Neural progenitor cell (in vitro differentiated cells): ENCODE measurements around the gene HLA-C. TPM values are rescaled to one million over a fixed set of nuclear protein-coding genes. Genes with fewer than 3 reads are reported as not detected.

Experiments used
- DNase-seq: peaks from one replicate; pipeline ENCODE4 v3.0.0-alpha.2; 2016; ENCODE audit warnings: low spot score
- H2AFZ ChIP-seq: fragments of 200-600 bp; sonication (generic); replicated peaks from 2 replicates; pipeline ENCODE4 v1.6.1; 2016; ENCODE audit warnings: antibody characterized with exemption
- H3F3A ChIP-seq: fragments of 200-600 bp; sonication (generic); 2 replicates; pipeline ENCODE4 v1.6.1; 2016; ENCODE audit warnings: antibody characterized with exemption, low read depth
- H3K27ac ChIP-seq: fragments of 200-600 bp; sonication (generic); 2 replicates; pipeline ENCODE4 v1.5.1; 2016; ENCODE audit warnings: mild to moderate bottlenecking
- H3K27me3 ChIP-seq: fragments of 200-600 bp; sonication (generic); 2 replicates; pipeline ENCODE4 v1.6.1; 2016; ENCODE audit warnings: mild to moderate bottlenecking, moderate library complexity
- H3K36me3 ChIP-seq: fragments of 200-600 bp; sonication (generic); 2 replicates; pipeline ENCODE4 v1.5.1; 2016
- H3K4me1 ChIP-seq: fragments of 200-600 bp; sonication (generic); 2 replicates; pipeline ENCODE4 v1.6.1; 2016; ENCODE audit warnings: mixed run types
- H3K4me2 ChIP-seq: fragments of 200-600 bp; sonication (generic); 2 replicates; pipeline ENCODE4 v1.6.1; 2016
- H3K4me3 ChIP-seq: fragments of 200-600 bp; sonication (generic); 2 replicates; pipeline ENCODE4 v1.5.1; 2016
- H3K79me2 ChIP-seq: fragments of 200-600 bp; sonication (generic); 2 replicates; pipeline ENCODE4 v1.6.1; 2016; ENCODE audit warnings: low read depth
- H3K9ac ChIP-seq: fragments of 200-600 bp; sonication (generic); 2 replicates; pipeline ENCODE4 v1.6.1; 2016
- H3K9me3 ChIP-seq: fragments of 200-600 bp; sonication (generic); 2 replicates; pipeline ENCODE4 v1.5.1; 2016; ENCODE audit warnings: low read depth
- H4K20me1 ChIP-seq: fragments of 200-600 bp; sonication (generic); 2 replicates; pipeline ENCODE4 v1.6.1; 2016; ENCODE audit warnings: low read depth
- H3K27ac Mint-ChIP-seq: 3 replicates; pipeline ENCODE4 v1.8.0; 2021; ENCODE audit warnings: mixed read lengths
- H3K27me3 Mint-ChIP-seq: 2 replicates; pipeline ENCODE4 v1.8.0; 2022; ENCODE audit warnings: low read depth, mild to moderate bottlenecking, inconsistent platforms, moderate library complexity, mixed read lengths; ENCODE audit not compliant: insufficient read depth
- H3K36me3 Mint-ChIP-seq: 3 replicates; pipeline ENCODE4 v1.8.0; 2021; ENCODE audit warnings: mixed read lengths
- H3K4me1 Mint-ChIP-seq: 3 replicates; pipeline ENCODE4 v1.8.0; 2021; ENCODE audit warnings: mixed read lengths
- H3K4me3 Mint-ChIP-seq: 3 replicates; pipeline ENCODE4 v1.8.0; 2021; ENCODE audit warnings: mild to moderate bottlenecking, moderate library complexity, mixed read lengths
- H3K9me3 Mint-ChIP-seq: 3 replicates; pipeline ENCODE4 v1.8.0; 2020; ENCODE audit warnings: mixed read lengths
- EZH2 ChIP-seq: fragments of 200-600 bp; sonication (generic); IDR thresholded peaks from 2 replicates; pipeline ENCODE4 v1.6.1; 2017; ENCODE audit warnings: antibody characterized with exemption, mild to moderate bottlenecking, moderate library complexity
- EZH2phosphoT487 ChIP-seq: fragments of 200-600 bp; sonication (generic); IDR thresholded peaks from 2 replicates; pipeline ENCODE4 v1.6.1; 2017; ENCODE audit warnings: antibody characterized with exemption
- total RNA-seq: library from RNA; depleted of rRNA; stranded (reverse); fragments of >200 nt; gene quantifications from 2 replicates; pipeline ENCODE4 v1.2.3, GENCODE V29; 2015; ENCODE audit warnings: low replicate concordance
- TF ChIP-seq, protein P1 (sequence below): fragments of 200-600 bp; sonication (generic); IDR thresholded peaks from 2 replicates; pipeline ENCODE4 v1.5.1; 2017; ENCODE audit warnings: antibody characterized with exemption, mild to moderate bottlenecking

The HLA-C gene
- total RNA-seq, 1 donor from 2014 or later: 65.2 TPM

DNA sequence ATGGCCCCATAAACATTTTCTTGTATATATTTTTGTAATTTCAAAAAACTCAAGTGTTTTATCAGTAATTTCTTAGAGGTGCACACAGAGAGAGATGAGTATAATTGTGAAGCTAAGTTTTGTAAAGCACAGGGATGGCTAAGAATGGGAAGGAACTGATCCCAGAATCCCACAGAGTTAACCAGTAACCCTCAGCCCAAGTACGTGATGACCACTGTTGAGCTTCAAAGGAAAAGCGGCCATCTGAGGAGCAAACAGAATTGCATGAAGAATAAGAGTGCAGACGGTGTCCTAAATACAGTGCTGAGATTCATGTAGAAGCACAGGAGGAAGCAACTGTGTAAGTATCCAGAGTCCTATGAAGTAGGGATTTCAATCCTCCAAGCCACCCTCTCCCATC lies 28.1 kb upstream of the HLA-C start:
- Histone ChIP-seq H3K27me3 (peaks cover 1% of the 10 kb centered on the region), H2AFZ (no peak overlapping the region), H3K27ac (no peak overlapping the region), H3K36me3 (no peaks in the 10 kb centered on the region), H3K9ac (no peak overlapping the region), H3K4me1 (no peaks in the 10 kb centered on the region), H3K4me3 (no peak overlapping the region), H4K20me1 (no peaks in the 10 kb centered on the region), H3K9me3 (no peaks in the 10 kb centered on the region), H3F3A (no peaks in the 10 kb centered on the region), H3K4me2 (no peak overlapping the region), H3K79me2 (no peaks in the 10 kb centered on the region)
- DNase-seq: no peak
- Mint-ChIP-seq H3K36me3 (no peaks in the 10 kb centered on the region), H3K4me1 (peaks cover 3% of the 10 kb centered on the region), H3K27me3 (peaks cover 2% of the 10 kb centered on the region), H3K9me3 (no peaks in the 10 kb centered on the region), H3K27ac (no peak overlapping the region), H3K4me3 (no peak overlapping the region)
- no peak for TF ChIP-seq EZH2
- no peak for TF ChIP-seq EZH2phosphoT487
- TF ChIP-seq, protein P1, sequence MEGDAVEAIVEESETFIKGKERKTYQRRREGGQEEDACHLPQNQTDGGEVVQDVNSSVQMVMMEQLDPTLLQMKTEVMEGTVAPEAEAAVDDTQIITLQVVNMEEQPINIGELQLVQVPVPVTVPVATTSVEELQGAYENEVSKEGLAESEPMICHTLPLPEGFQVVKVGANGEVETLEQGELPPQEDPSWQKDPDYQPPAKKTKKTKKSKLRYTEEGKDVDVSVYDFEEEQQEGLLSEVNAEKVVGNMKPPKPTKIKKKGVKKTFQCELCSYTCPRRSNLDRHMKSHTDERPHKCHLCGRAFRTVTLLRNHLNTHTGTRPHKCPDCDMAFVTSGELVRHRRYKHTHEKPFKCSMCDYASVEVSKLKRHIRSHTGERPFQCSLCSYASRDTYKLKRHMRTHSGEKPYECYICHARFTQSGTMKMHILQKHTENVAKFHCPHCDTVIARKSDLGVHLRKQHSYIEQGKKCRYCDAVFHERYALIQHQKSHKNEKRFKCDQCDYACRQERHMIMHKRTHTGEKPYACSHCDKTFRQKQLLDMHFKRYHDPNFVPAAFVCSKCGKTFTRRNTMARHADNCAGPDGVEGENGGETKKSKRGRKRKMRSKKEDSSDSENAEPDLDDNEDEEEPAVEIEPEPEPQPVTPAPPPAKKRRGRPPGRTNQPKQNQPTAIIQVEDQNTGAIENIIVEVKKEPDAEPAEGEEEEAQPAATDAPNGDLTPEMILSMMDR: no peak

DNA sequence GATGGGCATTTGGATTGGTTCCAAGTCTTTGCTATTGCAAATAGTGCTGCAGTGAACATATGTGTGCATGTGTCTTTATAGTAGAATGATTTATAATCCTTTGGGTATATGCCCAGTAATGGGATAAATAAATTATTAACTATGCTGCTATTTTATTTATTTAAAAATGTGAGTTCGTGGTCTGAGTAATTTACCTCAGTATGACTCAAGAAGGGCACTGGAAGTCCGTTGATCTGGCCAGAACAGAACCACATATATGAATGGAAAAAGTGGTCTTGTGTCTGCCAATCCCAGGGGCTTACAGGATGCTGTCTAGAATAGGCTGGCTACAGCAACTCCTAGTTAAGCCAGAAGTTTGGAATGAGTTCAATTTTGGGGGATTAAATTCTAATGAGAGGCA lies 27.6 kb upstream of the HLA-C start:
- Histone ChIP-seq H3K4me1 (no peaks in the 10 kb centered on the region), H3K27ac (no peak overlapping the region), H3K4me3 (no peak overlapping the region), H3K27me3 (peaks cover 6% of the 10 kb centered on the region), H3K4me2 (no peak overlapping the region), H3K9ac (no peak overlapping the region), H3K36me3 (no peaks in the 10 kb centered on the region), H2AFZ (no peak overlapping the region), H3F3A (no peaks in the 10 kb centered on the region), H3K9me3 (no peaks in the 10 kb centered on the region), H4K20me1 (no peaks in the 10 kb centered on the region), H3K79me2 (no peaks in the 10 kb centered on the region)
- peaks cover 3% of the 10 kb centered on the region for H3K4me1 Mint-ChIP-seq
- no peak overlapping the region for H3K4me3 Mint-ChIP-seq
- DNase-seq: no peak
- peaks cover 6% of the 10 kb centered on the region for H3K27me3 Mint-ChIP-seq
- TF ChIP-seq EZH2 (no peak), EZH2phosphoT487 (no peak)
- TF ChIP-seq, protein P1: no peak
- H3K9me3 Mint-ChIP-seq: no peaks in the 10 kb centered on the region
- no peaks in the 10 kb centered on the region for H3K36me3 Mint-ChIP-seq
- H3K27ac Mint-ChIP-seq: no peak overlapping the region

DNA sequence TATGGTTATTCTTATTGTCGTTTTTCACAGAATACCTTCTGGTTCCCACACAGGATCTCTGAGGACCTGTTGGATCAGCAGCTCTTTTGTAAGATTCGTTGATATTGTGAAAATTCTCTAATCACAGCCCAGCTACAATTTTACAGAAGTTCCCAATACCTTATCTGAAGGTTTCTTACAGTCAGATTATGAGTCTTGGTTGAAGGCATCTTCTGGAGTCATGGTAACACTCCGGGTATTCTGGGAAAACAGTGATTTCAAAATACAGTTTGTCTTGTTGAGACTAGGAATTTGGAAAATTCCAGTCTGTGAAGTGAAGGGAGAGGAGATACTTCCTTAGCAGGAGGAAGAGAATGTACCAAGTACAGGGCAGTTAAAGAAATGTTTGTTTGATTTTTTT lies 22.2 kb upstream of the HLA-C start:
- DNase-seq: no peak
- peaks cover 10% of the 10 kb centered on the region for H3K27me3 ChIP-seq

More for the DNA sequence above, 22.2 kb upstream of the HLA-C start:
- Histone ChIP-seq H3K9me3 (no peaks in the 10 kb centered on the region), H3K27ac (no peak overlapping the region), H2AFZ (no peak overlapping the region), H3K4me3 (no peak overlapping the region), H3K79me2 (no peaks in the 10 kb centered on the region), H3K36me3 (no peaks in the 10 kb centered on the region), H3K9ac (no peak overlapping the region), H3K4me2 (no peak overlapping the region), H3K4me1 (no peaks in the 10 kb centered on the region), H3F3A (no peaks in the 10 kb centered on the region), H4K20me1 (no peaks in the 10 kb centered on the region)
- TF ChIP-seq EZH2phosphoT487 (no peak), EZH2 (no peak)
- TF ChIP-seq, protein P1: no peak
- Mint-ChIP-seq H3K27me3 (peaks cover 7% of the 10 kb centered on the region), H3K36me3 (no peaks in the 10 kb centered on the region), H3K9me3 (no peaks in the 10 kb centered on the region), H3K27ac (no peak overlapping the region), H3K4me3 (no peak overlapping the region), H3K4me1 (no peaks in the 10 kb centered on the region)
